Prostate gland (tissue), 2 donors: Measurements from ENCODE around the gene SLC45A3.

Experiments
- POLR2A ChIP-seq: fragments of 450-650 bp; IDR thresholded peaks from one replicate; pipeline ENCODE4 v1.6.1; 2016; ENCODE audit warnings: antibody characterized with exemption, mild to moderate bottlenecking
- POLR2AphosphoS5 ChIP-seq: sonication (generic); formaldehyde crosslinking; IDR thresholded peaks from one replicate; pipeline ENCODE4 v1.6.1; 2017; ENCODE audit warnings: antibody characterized with exemption
- TF ChIP-seq, protein P1 (sequence below), 4 experiments: fragments of 200-600 bp in 2 of 4; fragments of 450-650 bp in 2 of 4; sonication (generic) in 2 of 4; IDR thresholded peaks; 1 replicate in 3 of 4; 2 replicates in 1 of 4; pipeline ENCODE4 v1.5.1; 2016 to 2019; ENCODE audit warnings: antibody characterized with exemption in 4 of 4, mild to moderate bottlenecking in 2 of 4, moderate library complexity in 2 of 4

DNA sequence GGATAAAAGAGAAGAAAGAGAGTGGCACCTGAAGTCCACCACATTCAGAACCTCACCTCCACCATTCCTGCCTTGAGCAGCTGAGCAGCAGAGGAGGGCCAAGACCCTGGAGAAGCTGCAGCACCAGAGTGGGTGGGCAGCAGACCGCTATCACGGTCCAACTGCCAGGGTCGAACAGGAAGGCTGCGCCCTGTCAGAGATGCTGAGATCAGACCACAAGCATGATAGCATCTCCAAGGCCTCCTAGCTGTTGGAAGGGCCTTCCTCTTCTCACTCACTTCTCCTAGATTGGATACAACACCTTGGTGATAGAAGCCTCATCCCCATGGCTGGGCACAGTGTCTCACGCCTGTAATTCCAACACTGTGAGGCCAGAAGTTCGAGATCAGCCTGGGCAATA, 12.1 kb upstream of the SLC45A3 start:
- TF ChIP-seq, protein P1, sequence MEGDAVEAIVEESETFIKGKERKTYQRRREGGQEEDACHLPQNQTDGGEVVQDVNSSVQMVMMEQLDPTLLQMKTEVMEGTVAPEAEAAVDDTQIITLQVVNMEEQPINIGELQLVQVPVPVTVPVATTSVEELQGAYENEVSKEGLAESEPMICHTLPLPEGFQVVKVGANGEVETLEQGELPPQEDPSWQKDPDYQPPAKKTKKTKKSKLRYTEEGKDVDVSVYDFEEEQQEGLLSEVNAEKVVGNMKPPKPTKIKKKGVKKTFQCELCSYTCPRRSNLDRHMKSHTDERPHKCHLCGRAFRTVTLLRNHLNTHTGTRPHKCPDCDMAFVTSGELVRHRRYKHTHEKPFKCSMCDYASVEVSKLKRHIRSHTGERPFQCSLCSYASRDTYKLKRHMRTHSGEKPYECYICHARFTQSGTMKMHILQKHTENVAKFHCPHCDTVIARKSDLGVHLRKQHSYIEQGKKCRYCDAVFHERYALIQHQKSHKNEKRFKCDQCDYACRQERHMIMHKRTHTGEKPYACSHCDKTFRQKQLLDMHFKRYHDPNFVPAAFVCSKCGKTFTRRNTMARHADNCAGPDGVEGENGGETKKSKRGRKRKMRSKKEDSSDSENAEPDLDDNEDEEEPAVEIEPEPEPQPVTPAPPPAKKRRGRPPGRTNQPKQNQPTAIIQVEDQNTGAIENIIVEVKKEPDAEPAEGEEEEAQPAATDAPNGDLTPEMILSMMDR (IDR thresholded peaks at IDR 0.05): no peak
- no peak for TF ChIP-seq POLR2AphosphoS5
- TF ChIP-seq POLR2A: no peak
